Progenitor cell of endocrine pancreas (in vitro differentiated cells): ENCODE data around the gene IL18RAP. TPM values are rescaled to one million over a fixed set of nuclear protein-coding genes. Genes with fewer than 3 reads are reported as not detected.

ENCODE experiments used
- DNase-seq: peaks from one replicate; pipeline ENCODE4 v3.0.0; 2021; ENCODE audit warnings: low spot score; ENCODE audit not compliant: unreplicated experiment
- H3K27ac Mint-ChIP-seq: 2 replicates; pipeline ENCODE4 v1.8.0; 2021; ENCODE audit warnings: mild to moderate bottlenecking, moderate library complexity, mixed read lengths
- H3K27me3 Mint-ChIP-seq: 2 replicates; pipeline ENCODE4 v1.8.0; 2021; ENCODE audit warnings: mixed read lengths
- H3K36me3 Mint-ChIP-seq: 2 replicates; pipeline ENCODE4 v1.8.0; 2022; ENCODE audit warnings: mixed read lengths; ENCODE audit not compliant: insufficient read depth
- H3K4me1 Mint-ChIP-seq: 2 replicates; pipeline ENCODE4 v1.8.0; 2021; ENCODE audit warnings: low read depth, mixed read lengths
- H3K4me3 Mint-ChIP-seq: 2 replicates; pipeline ENCODE4 v1.8.0; 2021; ENCODE audit warnings: low read depth, mild to moderate bottlenecking, moderate library complexity, mixed read lengths
- H3K9me3 Mint-ChIP-seq: 2 replicates; pipeline ENCODE4 v1.8.0; 2021; ENCODE audit warnings: low read depth, mixed read lengths
- total RNA-seq: library from RNA; stranded (reverse); gene quantifications from 2 replicates; pipeline ENCODE4 v1.2.1, GENCODE V29; 2021
- TF ChIP-seq, protein P1 (sequence below): fragments of 200-600 bp; sonication (generic); IDR thresholded peaks from one replicate; pipeline ENCODE4 v1.5.0; 2021; ENCODE audit warnings: antibody characterized with exemption, mild to moderate bottlenecking; ENCODE audit not compliant: unreplicated experiment

Gene IL18RAP
- total RNA-seq, 1 donor from 2014 or later, result not detected

DNA sequence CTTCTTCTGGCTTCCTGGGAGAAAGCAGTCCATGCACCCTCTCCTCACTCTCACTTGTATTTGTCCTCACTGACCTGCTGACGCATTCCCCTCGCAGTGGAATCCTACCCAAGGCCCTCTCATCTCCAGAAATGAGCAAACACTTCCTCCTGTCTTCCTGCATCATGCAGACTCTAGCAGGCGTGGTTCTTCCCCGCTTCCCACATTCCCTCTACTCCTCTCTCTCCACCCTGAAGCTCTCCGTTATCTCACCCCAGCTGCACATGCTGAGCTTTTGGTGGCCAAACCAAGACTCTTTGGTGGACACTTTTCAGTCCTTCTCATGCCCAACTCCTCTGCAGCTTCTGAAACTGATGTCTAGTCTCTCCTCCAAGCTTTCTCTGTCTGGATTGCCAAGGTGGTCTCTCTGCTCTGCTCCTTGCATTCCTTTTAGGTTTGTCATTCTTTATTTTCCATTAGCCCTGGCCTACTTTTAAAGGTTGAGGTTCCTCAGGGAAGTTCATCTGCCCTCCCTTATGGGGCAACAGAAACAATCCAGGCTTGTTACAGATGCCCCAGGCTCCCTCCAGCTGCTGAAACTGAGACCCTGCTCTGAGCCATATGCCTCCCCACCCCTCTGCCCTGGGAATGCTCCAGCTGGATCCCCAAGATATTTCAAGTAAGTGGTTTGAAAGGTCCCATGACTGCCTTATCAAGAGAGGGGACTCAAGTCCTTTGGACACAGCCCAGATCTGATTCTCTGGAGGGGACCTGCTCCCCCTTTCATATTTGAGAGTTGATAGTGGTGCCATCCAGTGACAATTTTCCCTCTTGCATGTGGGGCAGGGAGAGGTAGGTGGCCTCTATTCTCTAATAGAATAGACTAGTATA, 835 bp upstream of the IL18RAP start:
- Mint-ChIP-seq H3K9me3 (no peaks in the 10 kb centered on the region), H3K36me3 (no peaks in the 10 kb centered on the region), H3K4me1 (no peaks in the 10 kb centered on the region), H3K27me3 (peaks cover 32% of the 10 kb centered on the region), H3K27ac (no peak overlapping the region), H3K4me3 (no peak overlapping the region)
- no peak for DNase-seq
- TF ChIP-seq, protein P1, sequence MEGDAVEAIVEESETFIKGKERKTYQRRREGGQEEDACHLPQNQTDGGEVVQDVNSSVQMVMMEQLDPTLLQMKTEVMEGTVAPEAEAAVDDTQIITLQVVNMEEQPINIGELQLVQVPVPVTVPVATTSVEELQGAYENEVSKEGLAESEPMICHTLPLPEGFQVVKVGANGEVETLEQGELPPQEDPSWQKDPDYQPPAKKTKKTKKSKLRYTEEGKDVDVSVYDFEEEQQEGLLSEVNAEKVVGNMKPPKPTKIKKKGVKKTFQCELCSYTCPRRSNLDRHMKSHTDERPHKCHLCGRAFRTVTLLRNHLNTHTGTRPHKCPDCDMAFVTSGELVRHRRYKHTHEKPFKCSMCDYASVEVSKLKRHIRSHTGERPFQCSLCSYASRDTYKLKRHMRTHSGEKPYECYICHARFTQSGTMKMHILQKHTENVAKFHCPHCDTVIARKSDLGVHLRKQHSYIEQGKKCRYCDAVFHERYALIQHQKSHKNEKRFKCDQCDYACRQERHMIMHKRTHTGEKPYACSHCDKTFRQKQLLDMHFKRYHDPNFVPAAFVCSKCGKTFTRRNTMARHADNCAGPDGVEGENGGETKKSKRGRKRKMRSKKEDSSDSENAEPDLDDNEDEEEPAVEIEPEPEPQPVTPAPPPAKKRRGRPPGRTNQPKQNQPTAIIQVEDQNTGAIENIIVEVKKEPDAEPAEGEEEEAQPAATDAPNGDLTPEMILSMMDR, result no peak

DNA sequence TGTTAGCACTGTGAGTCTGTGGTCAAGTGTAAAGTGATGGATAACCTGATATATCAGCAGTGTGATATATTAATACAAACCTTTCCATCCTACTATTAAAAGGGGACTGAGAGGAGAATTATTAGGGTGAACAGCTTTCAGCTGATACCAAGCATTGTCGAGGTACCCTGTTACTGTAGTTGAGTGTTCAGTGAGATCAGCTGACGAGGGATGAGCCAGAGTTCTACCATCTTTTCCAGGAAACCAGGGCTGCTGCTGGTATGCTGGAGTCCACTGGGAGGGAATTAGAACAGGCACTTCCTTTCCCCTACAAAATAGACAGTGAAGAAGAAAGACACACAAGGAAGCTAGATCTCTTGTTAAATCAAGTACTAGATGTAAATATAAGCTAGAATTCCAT, 408 bp downstream of the IL18RAP start:
- H3K9me3 Mint-ChIP-seq, result no peaks in the 10 kb centered on the region
- H3K27ac Mint-ChIP-seq, result no peak overlapping the region
- no peak overlapping the region for H3K4me3 Mint-ChIP-seq
- no peaks in the 10 kb centered on the region for H3K4me1 Mint-ChIP-seq
- H3K36me3 Mint-ChIP-seq, result no peaks in the 10 kb centered on the region
- no peak for DNase-seq
- H3K27me3 Mint-ChIP-seq, result peaks cover 32% of the 10 kb centered on the region
- TF ChIP-seq, protein P1, result no peak

DNA sequence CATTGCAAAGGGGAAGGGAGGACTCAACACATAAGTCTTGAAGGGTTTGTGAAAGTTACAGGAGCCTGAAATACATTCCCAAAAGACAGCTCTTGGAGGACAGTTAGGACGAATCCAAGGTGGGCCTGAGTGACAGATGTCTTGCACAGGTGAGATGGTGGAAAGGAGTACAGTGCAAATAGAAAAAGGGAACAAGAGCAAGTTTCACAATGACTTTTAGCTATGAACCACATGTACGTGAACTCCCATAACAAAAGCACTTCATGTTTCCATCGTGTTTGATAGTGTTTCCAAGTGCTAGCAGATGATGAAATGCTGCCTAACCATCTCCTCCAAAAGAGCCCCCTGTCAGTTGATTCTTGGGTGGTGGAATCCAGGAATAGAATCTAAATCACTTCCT, 1.8 kb downstream of the IL18RAP start:
- peaks cover 26% of the 10 kb centered on the region for H3K27me3 Mint-ChIP-seq

DNA sequence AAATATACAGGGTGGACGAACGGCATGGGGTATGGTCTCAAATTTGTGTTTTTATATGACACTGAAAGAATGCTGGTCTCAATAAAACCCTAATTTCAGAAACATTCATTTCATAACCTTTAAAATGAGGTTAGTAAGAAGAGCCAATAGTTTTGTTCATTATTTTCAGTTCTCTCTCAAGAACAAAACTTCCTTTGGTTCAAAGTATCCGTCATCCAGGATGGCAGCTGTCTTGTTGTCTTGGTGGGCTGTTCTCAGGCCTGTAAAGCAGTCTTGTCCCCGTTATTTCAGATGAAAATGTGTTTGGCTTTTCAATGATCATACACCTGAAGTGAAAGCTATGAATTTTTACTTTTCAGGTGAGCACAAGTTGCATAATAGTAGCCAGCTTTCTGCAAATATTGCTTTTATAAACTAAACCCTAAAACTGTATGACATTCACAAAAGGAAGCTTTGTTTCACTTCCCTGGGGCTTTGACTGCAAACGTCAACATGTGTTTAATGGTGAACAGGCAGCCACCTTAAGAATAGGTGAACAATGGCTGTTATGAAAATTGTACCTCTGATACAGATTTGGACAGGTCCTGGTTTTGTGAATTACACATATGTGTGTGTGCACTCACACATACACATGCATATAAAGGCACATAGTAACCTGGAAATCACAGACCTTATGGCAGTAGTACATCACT, 2.6 kb downstream of the IL18RAP start:
- DNase-seq, result no peak
- Mint-ChIP-seq H3K27me3 (peaks cover 25% of the 10 kb centered on the region), H3K36me3 (no peaks in the 10 kb centered on the region), H3K4me3 (no peak overlapping the region), H3K4me1 (no peaks in the 10 kb centered on the region), H3K9me3 (no peaks in the 10 kb centered on the region), H3K27ac (no peak overlapping the region)
- TF ChIP-seq, protein P1, result no peak

More for the DNA sequence above, 1.8 kb downstream of the IL18RAP start:
- H3K4me3 Mint-ChIP-seq, result no peak overlapping the region
- no peak overlapping the region for H3K27ac Mint-ChIP-seq
- TF ChIP-seq, protein P1, result no peak
- H3K4me1 Mint-ChIP-seq, result no peaks in the 10 kb centered on the region
- DNase-seq, result no peak
- no peaks in the 10 kb centered on the region for H3K9me3 Mint-ChIP-seq
- H3K36me3 Mint-ChIP-seq, result no peaks in the 10 kb centered on the region

DNA sequence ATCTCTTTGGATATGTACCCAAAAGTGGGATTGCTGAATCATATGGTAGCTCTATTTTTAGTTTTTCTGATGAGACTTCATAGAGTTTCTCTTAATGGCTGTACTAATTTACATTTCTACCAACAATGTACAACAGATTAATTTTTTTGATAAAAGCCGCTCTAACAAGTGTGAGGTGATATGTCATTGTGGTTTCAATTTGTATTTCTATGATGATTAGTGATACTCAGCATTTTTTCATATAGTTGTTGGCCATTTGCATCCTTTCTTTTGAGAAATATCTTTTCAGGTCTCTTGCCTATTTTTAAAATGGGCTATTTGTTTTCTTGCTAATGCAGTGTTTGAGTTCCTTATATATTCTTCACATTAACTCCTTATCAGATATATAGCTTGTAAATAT, 4.3 kb downstream of the IL18RAP start:
- H3K4me1 Mint-ChIP-seq, result no peaks in the 10 kb centered on the region
- no peaks in the 10 kb centered on the region for H3K36me3 Mint-ChIP-seq
- TF ChIP-seq, protein P1, result no peak
- DNase-seq, result no peak
- H3K9me3 Mint-ChIP-seq, result no peaks in the 10 kb centered on the region
- H3K4me3 Mint-ChIP-seq, result no peak overlapping the region
- no peak overlapping the region for H3K27ac Mint-ChIP-seq
- H3K27me3 Mint-ChIP-seq, result peaks cover 13% of the 10 kb centered on the region
